GM19025 (cell line): ENCODE measurements around the gene ZNF324.
"Not testable (repeated sequence)": the region's sequence is repeated elsewhere in the genome, so short reads cannot be mapped to it uniquely, and the experiment has no call there.

Experiments
- ATAC-seq: cut with Tn5 transposase; IDR thresholded peaks from one replicate; pipeline ENCODE4 v1.9.1; 2021; ENCODE audit warnings: mild to moderate bottlenecking, low read depth, moderate library complexity; ENCODE audit not compliant: unreplicated experiment

ZNF324 gene

GRCh38 chr19:58498316-58499020 is 31.6 kb downstream of the ZNF324 start:
- ATAC-seq, result no peak

GRCh38 chr19:58499021-58499927 is 32.4 kb downstream of the ZNF324 start:
- ATAC-seq, result peak; percentile 94

GRCh38 chr19:58500242-58500641 is 33.4 kb downstream of the ZNF324 start:
- ATAC-seq, result no peak

- not testable (repeated sequence) for ATAC-seq
Observed at GRCh38 chr19:58507602-58508223, 40.8 kb downstream of the ZNF324 start.

- ATAC-seq, result no peak
Observed at GRCh38 chr19:58509731-58510083, 42.8 kb downstream of the ZNF324 start.

GRCh38 chr19:58510084-58510862 is 43.4 kb downstream of the ZNF324 start:
- no peak for ATAC-seq

- no peak for ATAC-seq
Observed at GRCh38 chr19:58511353-58512208, 44.7 kb downstream of the ZNF324 start, which contains the start of gene SLC27A5. TSS of gene SLC27A5 (minus strand) at chr19:58511992. CDS start at chr19:58511955, 37 bp downstream.

GRCh38 chr19:58513213-58513693 is 46.4 kb downstream of the ZNF324 start:
- ATAC-seq, result no peak

- ATAC-seq, result peak; percentile 79
Observed at GRCh38 chr19:58513694-58514563, 47.0 kb downstream of the ZNF324 start.

- ATAC-seq, result no peak
Observed at GRCh38 chr19:58514564-58515022, 47.7 kb downstream of the ZNF324 start.

GRCh38 chr19:58515259-58515658 is 48.4 kb downstream of the ZNF324 start:
- no peak for ATAC-seq

- ATAC-seq, result no peak
Observed at GRCh38 chr19:58516246-58516836, 49.5 kb downstream of the ZNF324 start.

- no peak for ATAC-seq
Observed at GRCh38 chr19:58516964-58517833, 50.3 kb downstream of the ZNF324 start.

GRCh38 chr19:58518256-58519086 is 51.6 kb downstream of the ZNF324 start:
- ATAC-seq, result no peak

GRCh38 chr19:58519087-58519354 is 52.1 kb downstream of the ZNF324 start:
- no peak for ATAC-seq
